ENCODE results near the gene HS3ST3A1.

The HS3ST3A1 gene

GRCh38 chr17:13599864-13600263 is 1.9 kb downstream of the HS3ST3A1 start:
- H3K4me3 ChIP-seq (ENCODE audit: control insufficient read depth, low read depth, low read length): peak overlapping the region; percentile 67
- DNase-seq (ENCODE audit: low read depth): no peak
- TF ChIP-seq CTCF (IDR thresholded peaks at IDR 0.05; ENCODE audit: control insufficient read depth, insufficient read depth, low read depth, low read length, missing control alignments): no peak

GRCh38 chr17:13599168-13599577 is 2.6 kb downstream of the HS3ST3A1 start:
- no peak for DNase-seq (ENCODE audit: low read depth)
- peak overlapping the region; percentile 67 for H3K4me3 ChIP-seq (ENCODE audit: control insufficient read depth, low read depth, low read length)

GRCh38 chr17:13598353-13599167 is 3.2 kb downstream of the HS3ST3A1 start:
- TF ChIP-seq CTCF (IDR thresholded peaks at IDR 0.05; ENCODE audit: control insufficient read depth, insufficient read depth, low read depth, low read length, missing control alignments): no peak
- DNase-seq (ENCODE audit: low read depth): no peak
- peak overlapping the region; percentile 67 for H3K4me3 ChIP-seq (ENCODE audit: control insufficient read depth, low read depth, low read length)

More at GRCh38 chr17:13599168-13599577, 2.6 kb downstream of the HS3ST3A1 start:
- no peak for TF ChIP-seq CTCF (IDR thresholded peaks at IDR 0.05; ENCODE audit: control insufficient read depth, insufficient read depth, low read depth, low read length, missing control alignments)

- DNase-seq (ENCODE audit: low read depth): no peak
- peak; percentile 67 for TF ChIP-seq CTCF (IDR thresholded peaks at IDR 0.05; ENCODE audit: control insufficient read depth, insufficient read depth, low read depth, low read length, missing control alignments)
- no peak overlapping the region; the same call in 1 of the 2 replicates for H3K4me3 ChIP-seq (ENCODE audit: control insufficient read depth, low read depth, low read length)
These were observed 3.9 kb downstream of the HS3ST3A1 start for GRCh38 chr17:13597723-13598347.

GRCh38 chr17:13596241-13596923 is 5.3 kb downstream of the HS3ST3A1 start:
- no peak for DNase-seq (ENCODE audit: low read depth)
- H3K4me3 ChIP-seq (ENCODE audit: control insufficient read depth, low read depth, low read length): no peak overlapping the region
- TF ChIP-seq CTCF (IDR thresholded peaks at IDR 0.05; ENCODE audit: control insufficient read depth, insufficient read depth, low read depth, low read length, missing control alignments): no peak

- TF ChIP-seq CTCF (IDR thresholded peaks at IDR 0.05; ENCODE audit: control insufficient read depth, insufficient read depth, low read depth, low read length, missing control alignments): no peak
- no peak for DNase-seq (ENCODE audit: low read depth)
- no peak overlapping the region for H3K4me3 ChIP-seq (ENCODE audit: control insufficient read depth, low read depth, low read length)
These were observed 6.2 kb downstream of the HS3ST3A1 start for GRCh38 chr17:13595599-13595899.
